Measurements from ENCODE around the gene CDIP1.

Gene CDIP1

DNA sequence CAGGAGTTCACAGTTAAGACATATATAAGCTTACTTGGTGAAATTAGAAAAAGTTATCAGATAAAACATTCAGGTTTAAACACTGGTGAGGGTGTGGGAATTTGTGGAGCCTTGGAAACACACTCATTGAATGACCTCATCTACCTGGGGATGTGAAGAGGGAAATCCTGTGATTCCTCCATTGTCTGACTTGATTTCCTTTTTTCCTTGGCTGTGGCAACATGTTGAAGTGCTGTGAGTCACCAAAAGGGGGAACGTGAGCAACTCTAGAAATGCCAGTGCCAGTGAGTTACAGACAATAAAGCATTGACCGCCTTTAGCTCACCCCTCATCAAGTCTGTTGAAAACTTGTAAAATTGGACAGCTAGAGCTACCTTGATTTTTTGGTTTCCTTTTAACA, 60.6 kb downstream of the CDIP1 start:
- Histone ChIP-seq H3K27me3 (ENCODE audit: insufficient read depth, low read depth) (no peaks in the 10 kb centered on the region), H3K27ac (no peak overlapping the region), H2AFZ (ENCODE audit: low read depth) (no peak overlapping the region), H3K4me3 (IDR thresholded peaks at IDR 0.05; ENCODE audit: insufficient read depth, low read depth, low read length) (no peak overlapping the region), H3K9ac (no peak overlapping the region), H3K79me2 (ENCODE audit: insufficient read depth, low read depth) (peaks cover 19% of the 10 kb centered on the region; the same call in 1 of the 2 replicates), H3K4me1 (ENCODE audit: low read depth, poor library complexity, severe bottlenecking) (peaks cover 13% of the 10 kb centered on the region), H3K36me3 (ENCODE audit: insufficient read depth) (no peaks in the 10 kb centered on the region), H3K4me2 (no peak overlapping the region), H4K20me1 (ENCODE audit: insufficient read depth) (no peaks in the 10 kb centered on the region)
- TF ChIP-seq, protein P1, sequence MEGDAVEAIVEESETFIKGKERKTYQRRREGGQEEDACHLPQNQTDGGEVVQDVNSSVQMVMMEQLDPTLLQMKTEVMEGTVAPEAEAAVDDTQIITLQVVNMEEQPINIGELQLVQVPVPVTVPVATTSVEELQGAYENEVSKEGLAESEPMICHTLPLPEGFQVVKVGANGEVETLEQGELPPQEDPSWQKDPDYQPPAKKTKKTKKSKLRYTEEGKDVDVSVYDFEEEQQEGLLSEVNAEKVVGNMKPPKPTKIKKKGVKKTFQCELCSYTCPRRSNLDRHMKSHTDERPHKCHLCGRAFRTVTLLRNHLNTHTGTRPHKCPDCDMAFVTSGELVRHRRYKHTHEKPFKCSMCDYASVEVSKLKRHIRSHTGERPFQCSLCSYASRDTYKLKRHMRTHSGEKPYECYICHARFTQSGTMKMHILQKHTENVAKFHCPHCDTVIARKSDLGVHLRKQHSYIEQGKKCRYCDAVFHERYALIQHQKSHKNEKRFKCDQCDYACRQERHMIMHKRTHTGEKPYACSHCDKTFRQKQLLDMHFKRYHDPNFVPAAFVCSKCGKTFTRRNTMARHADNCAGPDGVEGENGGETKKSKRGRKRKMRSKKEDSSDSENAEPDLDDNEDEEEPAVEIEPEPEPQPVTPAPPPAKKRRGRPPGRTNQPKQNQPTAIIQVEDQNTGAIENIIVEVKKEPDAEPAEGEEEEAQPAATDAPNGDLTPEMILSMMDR (conservative IDR thresholded peaks at IDR 0.05; ENCODE audit: low read depth, low read length), result 0 out of 2 replicates have a peak, but pooled peaks have one; percentile 18

DNA sequence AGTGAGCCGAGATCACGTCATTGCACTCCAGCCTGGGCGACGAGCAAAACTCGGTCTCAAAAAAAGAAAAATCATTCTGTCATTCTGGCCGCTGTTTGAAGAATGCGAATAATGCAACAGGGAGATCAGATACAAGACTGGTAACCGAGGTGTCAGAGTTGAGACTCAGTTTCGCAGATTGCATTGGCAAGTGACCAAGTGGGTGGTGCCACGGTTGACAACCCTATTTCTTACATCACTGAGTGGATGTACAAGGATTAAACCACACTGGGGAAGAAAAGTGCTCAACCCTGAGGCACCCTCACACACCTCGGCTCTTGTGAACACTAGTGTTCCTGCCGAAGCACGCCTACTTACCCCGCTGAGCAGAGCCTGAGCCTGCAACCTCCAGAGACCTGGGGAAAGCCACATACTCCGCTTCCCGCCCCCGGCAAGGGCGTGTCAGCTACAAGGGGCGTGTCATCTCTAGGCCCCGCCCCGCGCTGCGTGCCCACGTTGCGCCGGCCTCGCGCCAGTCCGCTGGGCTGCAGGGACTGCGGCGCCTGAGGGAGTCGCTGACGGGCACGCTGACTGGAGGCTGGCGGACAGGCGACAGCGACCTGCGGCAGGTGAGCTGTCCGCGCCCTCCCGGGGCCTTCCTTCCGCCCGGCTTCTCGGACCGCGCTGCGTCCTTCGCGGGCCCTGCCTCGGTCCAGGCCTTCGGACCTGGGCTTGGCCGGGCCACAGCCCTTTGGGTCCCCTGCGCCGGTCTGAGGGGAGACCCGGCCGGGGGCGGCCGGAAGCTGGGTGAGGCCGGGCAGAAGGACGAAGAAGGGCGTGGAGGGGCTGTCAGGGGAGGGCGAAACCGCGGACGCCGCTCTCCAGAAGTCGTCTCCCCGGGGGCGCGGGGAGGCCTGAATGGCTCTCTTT, 62.4 kb downstream of the CDIP1 start, which contains the start of gene HMOX2:
HMOX2 (plus strand) TSS at position 519 of the 909 bp plus-strand sequence. CDS start 29,127 bp downstream, outside the sequence.
- Histone ChIP-seq H3K36me3 (ENCODE audit: insufficient read depth) (no peaks in the 10 kb centered on the region), H3K27ac (0 out of 2 replicates have a peak within 1 kb of the TSS, but pooled peaks have one; percentile 7), H3K4me1 (ENCODE audit: low read depth, poor library complexity, severe bottlenecking) (peaks cover 13% of the 10 kb centered on the region), H3K4me3 (IDR thresholded peaks at IDR 0.05; ENCODE audit: insufficient read depth, low read depth, low read length) (no peak within 1 kb of the TSS), H3K4me2 (peak within 1 kb of the TSS; percentile 54), H3K9ac (peak within 1 kb of the TSS; percentile 63), H4K20me1 (ENCODE audit: insufficient read depth) (no peaks in the 10 kb centered on the region), H2AFZ (ENCODE audit: low read depth) (peak within 1 kb of the TSS; percentile 63), H3K27me3 (ENCODE audit: insufficient read depth, low read depth) (no peaks in the 10 kb centered on the region), H3K79me2 (ENCODE audit: insufficient read depth, low read depth) (peaks cover 19% of the 10 kb centered on the region; the same call in 1 of the 2 replicates)
- TF ChIP-seq, protein P1 (conservative IDR thresholded peaks at IDR 0.05; ENCODE audit: low read depth, low read length), result no peak

DNA sequence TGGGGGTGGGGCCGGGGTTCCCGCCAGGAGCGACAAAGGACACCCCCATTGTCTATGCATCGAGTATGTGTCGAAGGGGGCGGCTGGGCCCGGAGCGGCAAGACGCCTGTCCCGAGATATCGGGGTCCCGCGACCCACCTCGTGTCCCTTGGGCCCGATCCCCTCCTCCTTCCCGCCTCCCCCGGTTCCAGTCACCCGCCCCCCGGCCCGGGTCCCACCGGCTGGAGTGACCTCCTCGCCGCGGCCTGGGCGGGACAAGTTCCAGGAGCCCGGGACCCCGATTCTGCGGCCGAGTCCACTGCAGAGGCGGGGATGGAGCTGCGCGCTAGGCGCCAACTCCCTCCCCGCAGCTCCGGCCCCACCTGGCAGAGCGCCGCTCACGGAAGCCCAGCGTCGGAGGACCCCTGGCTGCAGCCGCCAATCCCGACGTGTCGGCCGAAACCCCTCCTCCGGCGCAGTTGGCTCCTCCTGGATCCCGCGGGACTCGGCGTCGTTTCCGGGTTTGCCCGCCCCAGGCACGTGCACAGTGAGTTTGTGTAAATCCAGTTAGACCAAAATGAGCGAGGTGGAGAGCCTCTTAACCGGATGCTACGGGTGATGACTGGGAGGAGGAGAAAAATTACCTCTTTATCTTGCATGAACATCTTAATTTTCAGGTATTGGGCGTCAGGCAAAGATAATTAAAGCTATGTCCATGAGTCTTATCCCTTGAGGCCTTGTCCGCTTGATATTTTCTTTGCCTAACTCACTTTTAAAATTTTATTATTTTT, 64.2 kb downstream of the CDIP1 start, which contains the start of gene NMRAL1:
NMRAL1 (minus strand) TSS at position 434 of the 770 bp plus-strand sequence. CDS start 493 bp downstream, outside the sequence.
- Histone ChIP-seq H3K79me2 (ENCODE audit: insufficient read depth, low read depth) (peaks cover 14% of the 10 kb centered on the region; the same call in 1 of the 2 replicates), H3K4me2 (no peak within 1 kb of the TSS; the same call in 1 of the 2 replicates), H3K4me1 (ENCODE audit: low read depth, poor library complexity, severe bottlenecking) (peaks cover 13% of the 10 kb centered on the region), H3K9ac (no peak within 1 kb of the TSS), H3K27me3 (ENCODE audit: insufficient read depth, low read depth) (no peaks in the 10 kb centered on the region), H3K4me3 (IDR thresholded peaks at IDR 0.05; ENCODE audit: insufficient read depth, low read depth, low read length) (no peak within 1 kb of the TSS), H3K36me3 (ENCODE audit: insufficient read depth) (no peaks in the 10 kb centered on the region), H3K27ac (no peak within 1 kb of the TSS), H2AFZ (ENCODE audit: low read depth) (no peak within 1 kb of the TSS), H4K20me1 (ENCODE audit: insufficient read depth) (no peaks in the 10 kb centered on the region)
- TF ChIP-seq, protein P1 (conservative IDR thresholded peaks at IDR 0.05; ENCODE audit: low read depth, low read length), result no peak

DNA sequence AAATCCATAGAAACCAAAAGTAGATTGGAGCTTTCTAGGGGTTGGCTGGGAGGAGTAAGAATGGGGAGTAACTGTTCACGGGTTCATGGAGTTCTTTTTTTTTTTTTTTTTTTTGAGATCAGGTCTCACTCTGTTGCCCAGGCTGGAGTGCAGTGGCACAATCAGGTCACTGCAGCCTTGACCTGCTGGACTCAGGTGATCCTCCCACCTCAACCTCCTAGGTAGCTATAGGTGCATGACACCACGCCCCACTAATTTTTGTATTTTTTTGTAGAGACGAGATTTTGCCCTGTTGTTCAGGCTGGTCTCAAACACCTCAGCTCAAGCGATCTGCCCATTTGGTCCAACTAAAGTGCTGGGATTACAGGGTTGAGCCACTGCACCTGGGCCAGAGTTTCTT, 65.7 kb downstream of the CDIP1 start:
- TF ChIP-seq, protein P1 (conservative IDR thresholded peaks at IDR 0.05; ENCODE audit: low read depth, low read length), result no peak
- no peak overlapping the region for H2AFZ ChIP-seq (ENCODE audit: low read depth)
- H3K27me3 ChIP-seq (ENCODE audit: insufficient read depth, low read depth), result no peaks in the 10 kb centered on the region
- peaks cover 13% of the 10 kb centered on the region for H3K4me1 ChIP-seq (ENCODE audit: low read depth, poor library complexity, severe bottlenecking)
- no peaks in the 10 kb centered on the region for H3K36me3 ChIP-seq (ENCODE audit: insufficient read depth)
- no peak overlapping the region for H3K9ac ChIP-seq
- no peak overlapping the region for H3K4me3 ChIP-seq (IDR thresholded peaks at IDR 0.05; ENCODE audit: insufficient read depth, low read depth, low read length)
- no peak overlapping the region for H3K4me2 ChIP-seq
- H3K27ac ChIP-seq, result no peak overlapping the region
- no peaks in the 10 kb centered on the region for H4K20me1 ChIP-seq (ENCODE audit: insufficient read depth)
- peaks cover 9% of the 10 kb centered on the region; the same call in 1 of the 2 replicates for H3K79me2 ChIP-seq (ENCODE audit: insufficient read depth, low read depth)

All from KMS-11 (cell line).